ENCODE measurements around the gene LAMA2.

The LAMA2 gene

DNA sequence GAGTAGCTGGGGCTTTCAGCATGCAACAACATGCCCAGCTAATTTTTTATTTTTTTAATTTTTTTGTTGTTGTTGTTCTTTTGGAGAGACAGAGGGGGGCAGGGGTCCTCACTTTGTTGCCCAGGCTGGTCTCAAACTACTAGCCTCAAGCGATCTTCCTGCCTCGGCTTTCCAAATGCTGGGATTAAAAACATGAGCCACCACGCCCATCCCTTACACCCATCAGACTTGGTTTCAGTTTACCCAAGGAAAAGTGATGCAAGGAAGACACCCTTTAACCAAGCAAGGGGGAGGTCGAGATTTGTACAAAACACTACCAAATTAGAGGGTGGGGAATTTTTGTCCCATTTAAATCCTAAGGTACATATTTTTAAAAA lies 616.9 kb downstream of the LAMA2 start:
- no peak for FAIRE-seq

DNA sequence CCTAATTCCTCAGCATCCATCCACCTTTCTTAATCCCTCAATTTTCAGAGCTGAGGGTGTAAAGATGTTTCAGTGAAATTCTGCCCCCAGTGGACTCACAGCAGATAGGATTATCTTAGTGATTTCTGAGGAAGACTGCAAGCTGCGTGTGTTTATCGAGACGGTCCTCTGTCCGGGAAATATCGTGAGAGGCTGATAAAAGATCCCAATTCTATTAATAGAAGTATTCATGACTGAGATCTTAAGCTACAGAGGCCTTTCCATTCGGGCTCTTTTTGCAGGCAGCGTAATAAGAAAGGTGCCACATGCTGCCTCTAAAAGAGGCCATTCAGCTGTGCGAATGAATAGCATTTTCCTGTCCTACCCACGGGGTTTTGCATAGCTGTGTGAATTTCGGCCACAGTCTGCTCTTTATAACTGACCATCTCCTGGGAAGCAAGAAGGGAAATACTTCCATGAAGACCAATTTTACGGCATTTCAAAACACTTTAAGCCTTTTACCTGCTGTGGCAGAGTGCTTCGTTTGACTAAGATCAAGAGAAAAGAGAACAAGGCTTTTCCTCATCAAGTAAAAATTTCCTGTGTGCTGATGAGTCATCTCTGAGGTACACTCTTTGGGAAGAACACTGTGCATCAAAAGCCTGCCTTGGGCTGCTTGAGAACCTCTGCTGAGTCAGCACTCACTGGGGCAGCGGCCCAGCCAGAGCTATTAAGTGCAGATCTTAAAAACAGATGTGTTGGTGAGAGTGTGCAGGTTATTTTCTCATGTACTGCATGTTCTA lies 618.2 kb downstream of the LAMA2 start:
- no peak for FAIRE-seq

DNA sequence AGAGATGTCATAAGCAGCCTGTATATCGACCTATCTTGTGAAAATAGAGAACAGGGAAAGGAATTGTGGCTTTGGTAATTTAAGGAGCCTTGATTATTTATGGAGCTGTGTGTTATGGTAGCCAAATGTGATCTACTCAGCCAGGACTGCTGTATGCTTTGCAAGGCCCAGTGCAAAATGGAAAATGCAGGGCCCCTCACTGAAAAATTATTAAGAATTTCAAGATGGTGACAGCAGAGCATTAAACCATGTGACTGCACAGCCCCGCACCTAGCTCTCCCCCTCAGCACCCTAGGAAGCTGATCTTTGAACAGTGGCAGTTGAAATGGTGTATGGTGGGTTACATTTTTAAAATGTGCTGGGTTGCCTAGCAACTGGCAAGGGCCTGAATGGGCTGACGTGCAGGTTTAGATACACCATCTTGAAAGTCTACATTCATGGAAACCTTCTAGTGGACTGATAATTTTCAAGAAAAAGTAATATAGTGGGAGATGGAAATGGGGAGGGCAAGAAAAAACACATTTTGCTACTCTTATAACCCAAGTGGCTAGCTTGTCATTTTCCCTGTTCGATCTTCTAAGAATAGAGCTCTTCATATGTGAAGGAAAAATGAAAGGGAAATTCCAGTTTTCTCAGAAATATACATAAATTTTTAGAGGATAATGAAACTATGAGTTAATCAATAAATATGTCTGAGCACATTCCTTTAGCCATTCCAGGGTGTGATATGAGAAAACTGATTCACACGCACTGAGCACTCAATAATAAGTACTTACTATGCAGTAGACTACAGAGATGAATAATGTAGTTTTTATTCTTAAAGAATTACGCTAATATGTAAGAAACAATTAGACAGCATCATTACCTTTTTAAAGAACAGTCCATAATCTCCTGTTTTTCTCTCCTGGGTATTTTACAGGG lies 619.1 kb downstream of the LAMA2 start:
- FAIRE-seq = no peak

DNA sequence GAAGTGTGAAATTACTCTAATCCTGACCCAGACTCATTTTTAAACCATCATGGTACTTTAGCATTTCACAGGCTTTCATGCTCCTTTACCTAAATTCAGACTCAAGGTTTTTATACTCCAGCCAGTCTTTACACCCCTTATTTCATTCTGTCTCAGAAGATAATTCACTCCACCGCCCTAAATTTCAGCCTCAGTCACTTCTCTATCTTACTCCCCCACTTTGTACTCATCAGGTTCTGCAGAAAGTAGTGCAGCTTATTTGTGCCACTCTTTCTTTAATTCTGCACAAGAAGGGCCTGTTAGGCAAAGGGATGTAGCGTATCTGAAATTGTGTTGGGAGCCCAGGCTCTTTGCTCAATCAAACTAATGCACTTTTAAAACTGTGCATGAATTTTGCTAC lies 621.5 kb downstream of the LAMA2 start:
- FAIRE-seq = no peak

DNA sequence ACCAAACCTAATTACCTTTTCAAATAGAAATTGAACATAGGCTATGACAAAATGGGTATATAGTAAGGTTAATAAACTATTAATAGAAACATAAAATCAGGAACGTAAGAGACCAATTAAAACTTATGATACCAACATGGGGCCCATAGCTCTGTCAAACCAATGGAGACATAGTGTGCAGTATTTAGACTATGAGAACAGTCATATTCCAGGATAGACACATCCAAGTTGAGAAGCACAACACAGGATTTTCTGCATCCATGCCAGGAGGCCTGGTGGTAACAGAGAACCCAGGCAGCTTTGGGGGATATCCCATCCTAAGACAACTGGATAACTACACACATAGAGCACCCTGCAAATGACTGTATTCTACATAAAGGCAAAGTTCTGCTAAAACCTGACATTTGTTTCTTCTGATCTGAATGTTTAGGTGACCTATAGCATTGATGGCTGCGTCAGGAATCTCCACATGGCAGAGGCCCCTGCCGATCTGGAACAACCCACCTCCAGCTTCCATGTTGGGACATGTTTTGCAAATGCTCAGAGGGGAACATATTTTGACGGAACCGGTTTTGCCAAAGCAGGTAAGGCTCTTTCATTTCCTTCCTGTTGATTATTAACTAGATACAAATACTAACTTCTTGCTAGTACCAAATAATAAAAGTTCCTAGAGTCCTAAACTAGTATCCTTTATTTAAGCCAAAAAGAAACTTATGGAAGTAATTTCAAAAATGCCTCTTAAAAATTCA lies 624.3 kb downstream of the LAMA2 start:
- no peak for FAIRE-seq

DNA sequence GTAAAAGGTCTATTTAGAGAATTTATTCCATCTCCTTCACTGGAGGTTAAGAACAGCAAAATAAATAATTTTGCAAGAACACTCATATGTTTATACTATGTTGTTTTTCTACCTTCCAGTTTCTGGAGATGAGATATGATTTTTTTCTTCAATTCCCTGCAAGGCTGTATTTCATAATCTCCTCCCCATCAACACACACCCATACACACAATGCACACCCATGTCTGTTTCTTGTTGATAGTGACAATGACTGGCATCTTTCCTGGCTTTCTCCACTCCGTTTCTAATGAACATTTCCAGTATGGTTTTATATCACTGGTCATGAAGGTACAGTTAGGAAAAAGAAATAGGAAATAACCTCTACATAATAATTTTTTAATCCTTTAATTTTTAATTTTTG lies 624.9 kb downstream of the LAMA2 start:
- FAIRE-seq = no peak

DNA sequence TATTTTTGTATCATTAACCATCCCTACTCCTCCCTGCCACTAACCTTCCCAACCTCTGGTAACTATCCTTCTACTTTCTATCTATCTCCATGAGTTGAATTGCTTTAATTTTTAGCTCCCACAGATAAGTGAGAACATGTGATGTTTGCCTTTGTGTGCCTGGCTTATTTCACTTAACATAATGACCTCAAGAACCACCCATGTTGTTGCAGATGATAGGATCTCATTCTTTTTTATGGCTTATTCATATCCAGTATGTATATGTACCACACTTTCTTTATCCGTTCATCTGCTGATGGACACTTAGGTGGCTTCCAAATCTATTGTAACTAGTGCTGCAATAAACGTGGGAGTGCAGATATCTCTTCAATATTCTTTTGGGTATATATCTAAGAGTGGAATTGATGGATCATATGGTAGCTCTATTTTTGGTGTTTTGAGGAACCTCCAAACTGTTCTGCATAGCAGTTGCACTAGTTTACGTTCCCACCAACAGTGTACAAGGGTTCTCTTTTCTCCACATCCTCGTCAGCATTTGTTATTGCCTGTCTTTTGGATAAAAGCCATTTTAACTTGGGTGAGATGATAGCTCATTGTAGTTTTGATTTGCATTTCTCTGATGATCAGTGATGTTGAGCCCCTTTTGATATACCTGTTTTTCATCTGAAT lies 625.7 kb downstream of the LAMA2 start:
- no peak for FAIRE-seq

DNA sequence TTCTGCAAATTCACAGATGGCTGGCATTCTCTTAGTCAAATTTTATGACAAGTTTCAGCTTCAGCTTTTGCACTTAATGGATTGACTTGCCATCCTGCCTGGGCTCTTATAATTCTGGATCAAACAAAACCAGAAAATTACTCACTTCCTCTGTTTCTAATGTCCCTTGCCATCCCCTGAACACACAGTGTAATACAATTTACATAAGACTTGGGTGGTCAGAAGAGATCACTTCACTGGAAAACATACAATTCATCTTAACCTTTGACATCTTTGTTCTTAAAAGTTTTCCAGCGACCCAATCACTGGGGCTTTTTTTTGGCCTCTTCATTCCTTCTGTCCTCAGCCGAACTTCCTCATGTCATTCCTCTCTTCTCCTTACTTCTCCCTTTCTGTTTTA lies 628.0 kb downstream of the LAMA2 start:
- no peak for FAIRE-seq

DNA sequence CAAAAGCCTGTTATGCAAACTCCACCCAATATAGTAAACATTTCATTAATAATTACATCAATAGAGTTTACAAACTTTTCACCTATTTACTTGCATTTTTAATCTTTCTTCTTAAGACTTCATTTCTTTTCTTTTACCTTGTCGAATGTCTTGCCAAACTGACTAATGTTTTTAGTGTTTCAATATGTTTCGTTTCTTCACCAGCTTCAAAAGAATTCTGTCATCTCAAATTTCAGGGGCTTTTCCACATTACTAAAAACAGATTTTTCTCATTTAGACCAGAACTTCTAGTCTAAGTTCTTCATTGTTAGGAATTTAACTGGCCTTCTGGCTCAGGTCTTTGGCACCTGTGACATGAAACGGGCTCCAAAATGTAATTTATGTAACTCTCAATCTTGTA lies 630.5 kb downstream of the LAMA2 start:
- FAIRE-seq = no peak

DNA sequence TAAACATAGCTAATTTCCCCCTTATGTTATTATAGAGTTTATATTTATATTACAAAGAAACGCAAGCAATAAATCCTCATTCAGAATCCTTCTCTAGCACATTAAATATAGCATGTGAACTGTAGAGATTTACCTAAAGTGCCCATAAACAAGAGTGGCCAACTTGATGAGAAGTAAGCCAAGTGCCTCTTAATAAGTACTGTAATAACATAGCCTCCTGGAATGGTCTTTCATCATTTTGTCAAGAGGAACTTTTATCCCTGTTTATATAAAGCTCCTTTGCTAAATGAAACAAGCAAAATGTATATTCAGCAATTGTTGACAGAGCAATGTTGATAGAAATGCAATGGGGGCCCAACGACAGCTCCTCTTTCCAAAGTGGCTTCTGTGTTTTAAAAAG lies 632.1 kb downstream of the LAMA2 start:
- FAIRE-seq = no peak

DNA sequence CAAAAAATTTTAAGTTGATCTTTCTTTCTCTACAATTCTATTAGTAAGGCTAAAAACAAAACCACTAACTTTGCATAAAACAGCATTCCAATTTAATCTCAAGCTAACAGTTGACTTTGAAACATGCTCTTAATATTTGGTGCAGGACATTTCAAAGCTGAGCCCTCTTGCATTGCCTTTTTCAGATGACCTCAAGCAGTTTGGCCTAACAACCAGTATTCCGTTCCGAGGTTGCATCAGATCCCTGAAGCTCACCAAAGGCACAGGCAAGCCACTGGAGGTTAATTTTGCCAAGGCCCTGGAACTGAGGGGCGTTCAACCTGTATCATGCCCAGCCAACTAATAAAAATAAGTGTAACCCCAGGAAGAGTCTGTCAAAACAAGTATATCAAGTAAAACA lies 633.1 kb downstream of the LAMA2 start:
- no peak for FAIRE-seq

DNA sequence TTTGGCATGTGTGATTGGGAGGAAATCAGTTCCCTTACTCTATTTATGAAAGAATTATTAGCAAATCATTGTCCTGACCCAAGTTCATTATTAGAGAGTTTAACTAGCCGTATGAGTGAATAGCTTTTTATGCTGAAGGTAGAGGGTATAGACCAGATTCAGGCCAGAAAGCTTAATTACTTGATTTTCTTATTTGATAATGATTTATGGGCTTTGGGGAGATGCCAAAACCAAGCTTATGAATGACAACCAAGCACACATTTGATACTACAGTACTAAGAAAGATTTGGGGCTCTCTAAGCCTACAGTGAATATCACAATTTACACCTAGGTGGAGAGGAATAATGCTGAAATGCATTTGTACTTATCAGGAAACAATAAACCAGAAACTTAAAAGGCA lies 633.8 kb downstream of the LAMA2 start:
- FAIRE-seq = no peak

DNA sequence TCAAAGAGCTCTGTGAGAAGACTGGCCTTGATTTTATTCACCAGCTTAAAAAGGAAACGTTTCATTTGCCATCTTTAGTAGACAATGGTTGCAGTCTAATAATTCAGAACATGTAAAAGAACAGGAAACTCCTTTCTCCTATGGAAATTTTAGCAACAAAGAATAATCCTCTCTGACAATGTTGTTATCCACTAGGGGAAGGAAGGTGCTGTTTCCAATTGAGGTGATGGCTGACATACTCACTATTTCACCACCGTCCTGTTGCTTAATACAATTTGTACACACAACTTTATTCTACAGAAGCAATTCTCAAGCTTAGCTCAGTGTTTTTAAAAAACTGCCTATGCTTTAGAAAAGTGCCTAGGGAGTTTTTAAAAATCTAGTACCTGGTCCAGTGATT lies 634.4 kb downstream of the LAMA2 start:
- FAIRE-seq = no peak

DNA sequence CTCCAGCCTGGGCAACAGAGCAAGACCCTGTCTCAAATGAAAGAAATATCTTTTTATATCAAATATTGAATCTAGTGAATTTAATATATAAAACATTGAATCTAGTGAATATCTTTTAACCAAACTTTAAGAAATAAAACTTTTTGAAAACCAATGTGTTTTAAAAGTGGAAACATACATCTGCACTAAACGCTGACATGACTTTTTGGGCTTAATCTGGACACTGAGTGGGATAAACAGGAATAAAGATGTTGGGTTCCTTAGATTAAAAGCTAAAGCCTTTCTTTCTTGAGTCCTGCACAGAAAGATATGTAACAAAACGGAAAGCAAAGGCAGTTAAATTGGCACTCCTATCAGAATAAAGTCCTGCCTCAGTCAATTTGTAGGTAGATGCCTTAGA lies 636.8 kb downstream of the LAMA2 start:
- FAIRE-seq = no peak

DNA sequence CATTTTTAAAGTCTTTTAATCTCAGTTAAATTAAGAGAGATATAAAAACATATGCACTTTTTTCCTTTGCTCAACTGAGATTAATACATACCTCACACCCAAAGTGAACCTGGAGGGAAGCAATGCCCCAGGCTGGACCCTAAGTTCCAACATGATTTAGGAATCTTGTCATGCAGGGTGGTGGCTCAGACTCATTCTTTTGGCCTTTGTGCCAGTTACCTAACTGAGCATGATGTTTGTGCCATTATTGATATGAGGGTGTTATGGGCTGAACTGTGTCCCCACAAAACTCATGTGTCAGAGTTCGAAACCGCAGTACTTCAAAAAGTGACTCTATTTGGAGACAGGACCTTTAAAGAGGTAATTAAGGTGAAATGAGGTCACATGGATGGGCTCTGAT lies 639.0 kb downstream of the LAMA2 start:
- FAIRE-seq = no peak

DNA sequence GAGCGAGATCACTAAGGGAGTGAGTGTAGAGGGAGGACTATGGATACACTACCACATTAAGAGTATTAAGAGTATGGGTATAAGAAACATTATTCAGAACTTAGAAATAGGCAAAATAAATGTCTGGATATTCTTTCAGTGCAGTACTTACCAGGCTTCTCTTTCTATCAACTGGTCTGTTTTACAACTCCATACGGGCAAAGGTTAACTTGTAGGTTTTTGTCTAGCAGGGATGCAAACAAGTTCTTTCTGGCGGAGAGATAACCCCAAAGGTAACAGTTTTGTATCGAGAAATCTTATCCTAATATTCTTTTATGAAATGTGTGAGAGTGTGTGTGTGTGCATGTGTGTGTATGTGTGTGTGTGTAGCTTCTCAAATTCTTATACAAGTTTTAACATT lies 640.9 kb downstream of the LAMA2 start:
- FAIRE-seq = no peak

DNA sequence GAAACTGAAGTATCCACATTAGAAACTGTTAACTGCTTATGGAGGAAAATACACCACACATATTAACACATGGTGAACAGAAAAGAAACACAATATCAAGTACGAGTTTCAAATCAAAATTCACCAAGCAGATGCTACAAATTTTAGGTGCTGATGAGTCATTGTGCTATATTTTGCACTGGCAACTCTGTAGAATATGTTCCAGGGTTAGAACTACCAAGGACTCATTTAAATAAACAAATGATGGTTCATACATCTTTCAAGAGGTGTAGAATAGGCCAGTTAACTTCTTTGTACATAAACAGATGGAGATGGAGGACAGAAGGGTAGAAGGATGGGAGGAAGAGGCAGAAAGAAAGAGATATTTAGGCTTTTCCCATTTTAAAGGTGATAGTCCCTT lies 642.1 kb downstream of the LAMA2 start:
- no peak for FAIRE-seq

DNA sequence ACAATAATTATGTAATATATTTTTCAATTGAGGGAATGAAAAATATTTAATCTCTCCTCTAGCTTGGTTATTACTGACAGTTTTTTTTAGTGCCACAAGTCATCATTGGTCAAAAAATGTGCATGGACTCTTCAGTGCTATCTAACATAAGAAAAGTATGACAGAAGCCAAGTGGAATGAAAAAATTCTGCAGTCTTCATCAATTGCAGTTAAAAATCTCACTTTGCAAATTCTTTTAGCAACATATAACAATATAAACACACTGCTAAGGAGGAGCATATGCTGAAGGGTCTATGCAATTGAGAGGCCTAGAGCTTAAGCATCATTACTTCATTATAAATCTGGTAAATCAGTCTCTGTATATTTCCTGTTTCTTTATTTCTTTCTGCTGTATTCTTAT lies 652.0 kb downstream of the LAMA2 start:
- FAIRE-seq = no peak

DNA sequence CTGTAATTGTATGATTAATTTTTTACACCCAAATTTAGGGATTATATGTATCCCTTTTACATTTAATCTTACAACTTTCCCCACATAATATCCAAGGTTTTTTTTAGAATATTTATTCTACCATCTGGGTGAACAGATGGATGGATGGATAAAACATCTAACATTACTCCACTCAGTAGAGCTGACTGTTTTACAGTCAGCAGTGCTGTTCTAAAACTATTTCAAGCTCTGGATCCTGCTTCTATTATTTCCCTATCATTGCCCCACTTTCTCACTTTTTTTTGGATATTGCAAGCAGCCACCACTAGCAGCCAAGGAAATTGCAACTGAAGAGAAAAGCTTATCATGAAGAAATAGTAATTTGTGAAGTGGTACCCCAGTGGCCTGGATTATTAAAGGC lies 653.3 kb downstream of the LAMA2 start:
- FAIRE-seq = no peak

DNA sequence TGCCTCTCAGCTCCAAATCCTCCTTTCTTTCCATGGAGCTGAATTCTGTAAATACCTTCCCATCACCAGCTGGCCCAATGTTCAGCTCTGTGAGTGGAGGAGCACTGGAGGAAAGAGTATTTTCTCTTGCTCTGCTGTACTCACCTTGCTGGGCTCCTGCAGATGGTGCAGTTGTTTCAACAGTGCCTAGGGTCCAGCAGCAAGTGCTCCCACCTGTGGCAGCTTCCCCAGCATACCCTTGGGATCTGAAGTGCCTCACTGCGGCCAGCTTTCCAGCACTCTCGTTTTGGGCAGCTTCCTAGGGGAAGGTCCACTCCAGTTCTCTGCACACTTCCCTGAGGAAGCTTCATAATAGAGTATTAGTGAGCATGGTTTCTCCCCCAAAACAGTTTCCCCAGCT lies 656.1 kb downstream of the LAMA2 start:
- FAIRE-seq = no peak

DNA sequence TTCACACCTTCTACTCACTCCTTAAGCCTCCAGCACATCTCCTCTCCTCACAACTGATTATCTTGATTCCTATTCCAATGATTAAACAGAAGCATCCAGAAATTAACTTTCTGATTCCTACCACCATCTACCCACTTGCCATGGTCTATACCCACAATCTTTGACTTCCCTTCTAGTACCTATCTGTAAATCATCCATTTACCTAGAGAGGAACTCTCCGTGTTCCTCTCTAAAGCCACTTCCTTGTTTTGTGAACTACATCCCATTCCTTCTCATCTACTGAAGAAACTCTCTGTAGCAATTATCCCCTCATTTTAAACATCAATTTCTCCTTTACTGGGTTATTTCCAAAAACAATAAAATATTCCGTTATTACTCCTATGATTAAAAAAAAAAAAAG lies 659.8 kb downstream of the LAMA2 start:
- FAIRE-seq = no peak

DNA sequence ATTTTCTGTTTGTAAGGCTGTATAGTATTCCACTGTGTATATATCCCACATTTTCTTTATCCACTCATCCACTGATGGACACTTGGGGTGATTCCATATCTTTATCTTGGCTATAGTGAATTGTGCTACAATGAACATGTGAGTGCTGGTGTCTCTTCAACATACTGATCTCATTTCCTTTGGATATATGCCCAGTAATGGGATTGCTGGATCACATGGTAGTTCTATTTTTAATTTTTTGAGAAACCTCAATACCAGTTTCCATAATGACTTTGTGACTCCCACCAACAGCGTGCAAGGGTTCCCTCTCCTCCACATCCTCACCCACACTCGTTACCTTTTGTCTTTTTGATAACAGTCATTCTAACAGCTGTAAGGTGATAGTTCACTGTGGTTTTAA lies 661.0 kb downstream of the LAMA2 start:
- no peak for FAIRE-seq

Measured in TTC549 (cell line).